GM18858 (cell line): ENCODE results near the gene RNF144A.

ENCODE experiments used
- ATAC-seq: cut with Tn5 transposase; IDR thresholded peaks from one replicate; pipeline ENCODE4 v1.9.1; 2021; ENCODE audit not compliant: unreplicated experiment

RNF144A gene

GRCh38 chr2:7035884-7036283, 118.7 kb downstream of the RNF144A start:
- ATAC-seq = no peak

- ATAC-seq = peak; percentile 87
These were observed 120.4 kb downstream of the RNF144A start for GRCh38 chr2:7037340-7038333.

- ATAC-seq = no peak
These were observed 123.3 kb downstream of the RNF144A start for GRCh38 chr2:7040547-7040946.

GRCh38 chr2:7041421-7041820, 124.2 kb downstream of the RNF144A start:
- no peak for ATAC-seq

GRCh38 chr2:7043690-7044089, 126.5 kb downstream of the RNF144A start:
- ATAC-seq = no peak

- ATAC-seq = peak; percentile 63
These were observed 127.3 kb downstream of the RNF144A start for GRCh38 chr2:7044253-7045250.

GRCh38 chr2:7045601-7046590, 128.7 kb downstream of the RNF144A start:
- no peak for ATAC-seq

- ATAC-seq = no peak
These were observed 130.4 kb downstream of the RNF144A start for GRCh38 chr2:7047661-7048060.

- ATAC-seq = no peak
These were observed 131.6 kb downstream of the RNF144A start for GRCh38 chr2:7048762-7049294.

- peak; percentile 79 for ATAC-seq
These were observed 135.2 kb downstream of the RNF144A start for GRCh38 chr2:7052404-7052803.

GRCh38 chr2:7053650-7054265, 136.5 kb downstream of the RNF144A start:
- ATAC-seq = no peak

GRCh38 chr2:7057865-7058400, 140.7 kb downstream of the RNF144A start:
- ATAC-seq = peak; percentile 64

- ATAC-seq = no peak
These were observed 142.9 kb downstream of the RNF144A start for GRCh38 chr2:7060156-7060555.

- ATAC-seq = no peak
These were observed 143.6 kb downstream of the RNF144A start for GRCh38 chr2:7060631-7061449.

GRCh38 chr2:7061450-7061789, 144.2 kb downstream of the RNF144A start:
- no peak for ATAC-seq

- ATAC-seq = no peak
These were observed 144.7 kb downstream of the RNF144A start for GRCh38 chr2:7061921-7062320.

GRCh38 chr2:7063789-7064188, 146.6 kb downstream of the RNF144A start:
- no peak for ATAC-seq

- no peak for ATAC-seq
These were observed 151.2 kb downstream of the RNF144A start for GRCh38 chr2:7068457-7068856.
